Measurements from ENCODE around the gene ANKRD29.
"Not testable (repeated sequence)": the region's sequence is repeated elsewhere in the genome, so short reads cannot be mapped to it uniquely, and the experiment has no call there.

Gene ANKRD29

GRCh38 chr18:23645568-23646175 lies 17.0 kb downstream of the ANKRD29 start:
- DNase-seq (ENCODE audit: low read depth in 2 of 2) = no peak

- DNase-seq (ENCODE audit: low read depth in 2 of 2) = no peak
Measured at GRCh38 chr18:23643815-23644490, 18.8 kb downstream of the ANKRD29 start.

GRCh38 chr18:23641937-23642666 lies 20.6 kb downstream of the ANKRD29 start:
- no peak for DNase-seq (ENCODE audit: low read depth in 2 of 2)

GRCh38 chr18:23641143-23641720 lies 21.5 kb downstream of the ANKRD29 start:
- DNase-seq (ENCODE audit: low read depth in 2 of 2) = no peak

- no peak for DNase-seq (ENCODE audit: low read depth in 2 of 2)
Measured at GRCh38 chr18:23640052-23640451, 22.7 kb downstream of the ANKRD29 start.

- DNase-seq (ENCODE audit: low read depth in 2 of 2) = not testable (repeated sequence)
Measured at GRCh38 chr18:23636433-23636832, 26.3 kb downstream of the ANKRD29 start.

- DNase-seq (ENCODE audit: low read depth in 2 of 2) = no peak
Measured at GRCh38 chr18:23636071-23636399, 26.7 kb downstream of the ANKRD29 start.

- DNase-seq (ENCODE audit: low read depth in 2 of 2) = no peak
Measured at GRCh38 chr18:23635283-23636070, 27.2 kb downstream of the ANKRD29 start.

GRCh38 chr18:23634692-23635091 lies 28.0 kb downstream of the ANKRD29 start:
- DNase-seq (ENCODE audit: low read depth in 2 of 2) = no peak

- no peak for DNase-seq (ENCODE audit: low read depth in 2 of 2)
Measured at GRCh38 chr18:23632615-23633014, 30.1 kb downstream of the ANKRD29 start.

- no peak for DNase-seq (ENCODE audit: low read depth in 2 of 2)
Measured at GRCh38 chr18:23631746-23632145, 31.0 kb downstream of the ANKRD29 start.

- DNase-seq (ENCODE audit: low read depth in 2 of 2) = no peak
Measured at GRCh38 chr18:23631312-23631711, 31.4 kb downstream of the ANKRD29 start.

- DNase-seq (ENCODE audit: low read depth in 2 of 2) = no peak
Measured at GRCh38 chr18:23629444-23629946, 33.2 kb downstream of the ANKRD29 start.

- no peak for DNase-seq (ENCODE audit: low read depth in 2 of 2)
Measured at GRCh38 chr18:23627970-23628369, 34.7 kb downstream of the ANKRD29 start.

GRCh38 chr18:23627321-23627720 lies 35.4 kb downstream of the ANKRD29 start:
- DNase-seq (ENCODE audit: low read depth in 2 of 2) = no peak

GRCh38 chr18:23626451-23627279 lies 36.0 kb downstream of the ANKRD29 start:
- DNase-seq (ENCODE audit: low read depth in 2 of 2) = no peak

GRCh38 chr18:23623040-23623439 lies 39.7 kb downstream of the ANKRD29 start:
- no peak for DNase-seq (ENCODE audit: low read depth in 2 of 2)

GRCh38 chr18:23619388-23619881 lies 43.3 kb downstream of the ANKRD29 start:
- DNase-seq (ENCODE audit: low read depth in 2 of 2) = peak in 1 of 2 donors; percentile 1

GRCh38 chr18:23618862-23619387 lies 43.8 kb downstream of the ANKRD29 start:
- DNase-seq (ENCODE audit: low read depth in 2 of 2) = no peak

- DNase-seq (ENCODE audit: low read depth in 2 of 2) = no peak
Measured at GRCh38 chr18:23617412-23618014, 45.2 kb downstream of the ANKRD29 start.
